LHCN-M2 (cell line): ENCODE results near the gene ADGRF4. TPM values are rescaled to one million over a fixed set of nuclear protein-coding genes. Genes with fewer than 3 reads are reported as not detected.

Experiments used
- DNase-seq: peaks from one replicate; pipeline ENCODE4 v3.0.0-alpha.2; 2012; ENCODE audit warnings: low read depth
- total RNA-seq: library from RNA; depleted of rRNA; stranded (reverse); fragments of >200 nt; gene quantifications from 2 replicates; pipeline ENCODE4 v1.2.3, GENCODE V29; 2014

Gene ADGRF4
- total RNA-seq, 1 experiment from 2014 or later = under 0.01 TPM

DNA sequence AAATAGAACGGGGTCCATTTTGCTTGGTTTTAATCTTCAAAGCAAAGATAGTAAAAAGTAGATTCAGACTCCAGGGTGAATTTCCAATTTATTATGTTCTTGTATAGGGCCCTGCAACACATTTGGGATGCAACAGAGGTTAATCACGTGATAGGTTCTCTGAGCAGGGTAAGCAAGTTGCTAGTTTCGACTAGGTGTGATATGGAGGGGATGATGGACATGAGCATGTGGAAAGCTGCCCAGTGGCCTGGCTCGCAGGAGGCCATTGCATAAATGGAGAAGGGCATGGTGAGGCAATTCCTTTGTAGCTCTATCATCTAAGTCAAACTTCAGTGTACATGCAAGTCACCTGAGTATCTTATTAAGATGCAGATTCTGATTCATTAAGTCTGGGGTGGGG lies 17.7 kb upstream of the ADGRF4 start:
- no peak for DNase-seq

GRCh38 chr6:47681201-47681990 lies 17.0 kb upstream of the ADGRF4 start:
- no peak for DNase-seq

DNA sequence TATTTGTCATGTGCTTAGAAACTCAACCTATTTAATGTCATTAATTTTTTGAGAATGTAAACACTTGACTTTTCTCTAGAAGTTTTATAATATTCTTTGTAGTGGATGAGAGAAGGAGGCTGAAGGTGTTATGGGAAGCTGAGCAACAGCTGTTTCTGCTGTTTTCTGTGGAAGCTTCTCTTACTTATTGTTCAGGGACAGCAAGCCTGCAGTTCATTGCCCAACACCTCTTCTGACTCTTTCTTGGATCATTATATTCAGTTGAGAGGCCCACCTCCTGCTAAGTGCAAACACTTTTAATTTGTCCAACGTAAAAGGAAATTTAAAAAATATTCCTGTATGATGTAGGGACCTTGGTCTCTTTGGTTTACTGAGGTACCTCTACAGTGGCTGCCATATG lies 12.0 kb upstream of the ADGRF4 start:
- DNase-seq = no peak

DNA sequence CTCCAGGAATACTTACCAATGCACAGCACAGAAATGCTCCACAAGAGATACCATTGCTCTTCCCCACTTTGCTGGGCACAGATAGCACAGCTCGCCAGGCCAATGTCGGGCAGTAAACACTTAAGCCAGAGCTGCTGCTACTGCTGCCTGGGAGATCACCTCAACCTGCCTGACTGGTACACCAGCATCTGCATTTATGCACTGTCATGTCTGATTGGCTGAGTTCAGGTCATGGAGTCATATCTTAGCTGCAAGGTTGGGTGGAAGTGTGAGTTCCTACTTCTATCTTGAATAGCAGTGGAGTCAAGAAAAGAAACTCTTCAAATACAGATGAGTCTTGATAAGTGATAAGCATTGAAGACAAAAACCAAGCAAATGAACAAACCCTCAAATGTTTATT lies 10.9 kb upstream of the ADGRF4 start:
- DNase-seq = no peak

GRCh38 chr6:47690214-47690613 lies 8.2 kb upstream of the ADGRF4 start:
- no peak for DNase-seq

GRCh38 chr6:47690791-47691190 lies 7.6 kb upstream of the ADGRF4 start:
- no peak for DNase-seq

DNA sequence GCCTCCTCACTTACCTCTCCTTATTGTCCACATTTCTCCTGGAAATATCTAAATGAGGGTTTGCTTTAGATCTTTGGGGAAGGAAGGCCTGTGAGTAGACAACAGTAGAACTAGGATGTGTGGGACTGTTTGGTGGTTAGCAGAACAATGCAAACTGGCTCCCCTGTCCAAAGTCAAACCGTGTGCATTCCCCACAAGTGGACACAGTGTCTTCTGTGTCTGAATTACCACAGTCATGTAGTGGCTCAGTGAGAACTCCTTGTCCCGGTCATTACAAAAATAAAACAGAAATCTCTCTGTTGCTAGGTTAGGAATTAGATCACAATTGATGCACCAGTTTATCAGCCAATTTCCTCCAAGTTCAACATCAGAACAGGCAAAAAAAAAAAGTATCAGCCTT lies 455 bp upstream of the ADGRF4 start:
- peak; percentile 21 for DNase-seq

DNA sequence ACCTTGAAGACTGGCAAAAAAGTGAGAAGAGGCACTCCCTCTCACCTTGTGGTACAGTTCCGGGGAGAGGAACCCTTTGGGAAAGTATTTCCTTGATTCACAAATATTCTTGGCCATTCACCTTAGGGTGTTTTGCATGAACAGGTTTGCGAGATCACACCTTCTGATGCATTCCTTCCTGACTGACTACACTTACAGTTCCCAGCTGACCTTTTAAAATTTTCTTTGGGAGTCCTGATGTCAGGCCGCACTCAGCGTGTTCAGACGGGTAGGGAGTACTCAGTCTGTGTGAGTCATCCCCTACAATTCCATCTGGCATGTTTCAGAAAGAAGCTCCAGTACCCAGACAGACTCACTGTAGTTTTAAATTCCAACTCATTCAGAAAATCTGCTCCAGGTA lies 1.7 kb downstream of the ADGRF4 start:
- DNase-seq = peak; percentile 48

- no peak for DNase-seq
Observed at GRCh38 chr6:47700596-47700995, 2.2 kb downstream of the ADGRF4 start.

DNA sequence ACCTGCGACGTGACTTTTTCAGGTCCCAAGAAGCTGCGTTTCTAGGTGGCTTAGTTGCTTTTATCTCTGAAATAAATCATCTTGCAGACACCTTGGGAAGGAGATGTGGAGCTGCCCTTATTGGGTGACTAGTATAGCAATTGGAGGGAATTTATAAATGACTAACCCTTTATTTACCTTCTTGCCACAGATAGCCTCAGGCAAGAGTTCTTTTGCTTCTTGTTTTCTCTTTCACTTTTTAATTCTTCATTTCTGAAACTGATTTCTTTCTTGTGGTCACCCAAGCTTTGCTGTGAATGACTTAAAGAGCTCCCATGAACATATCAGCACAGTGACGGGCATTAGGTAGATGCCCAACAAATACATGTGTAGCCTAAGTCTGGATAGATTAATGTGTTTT lies 3.0 kb downstream of the ADGRF4 start:
- no peak for DNase-seq

DNA sequence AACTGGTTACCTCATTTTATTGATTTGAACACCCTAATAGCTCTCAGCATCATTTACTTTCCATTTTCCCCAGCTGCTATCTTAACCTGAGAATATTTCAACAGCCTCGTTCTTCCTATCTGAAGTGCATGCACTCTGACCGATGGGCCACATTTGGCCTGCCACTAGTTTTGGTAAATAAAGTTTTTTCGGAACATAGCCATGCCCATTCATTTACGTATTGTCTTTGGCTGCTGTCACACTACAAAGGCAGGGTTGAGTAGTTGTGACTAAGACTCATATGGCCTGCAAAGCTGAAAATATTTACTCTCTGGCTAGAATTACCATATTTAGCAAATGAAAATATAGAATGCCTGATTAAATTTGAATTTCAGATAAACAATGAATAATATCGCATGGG lies 10.8 kb downstream of the ADGRF4 start:
- no peak for DNase-seq

GRCh38 chr6:47710295-47710694 lies 11.9 kb downstream of the ADGRF4 start:
- no peak for DNase-seq

DNA sequence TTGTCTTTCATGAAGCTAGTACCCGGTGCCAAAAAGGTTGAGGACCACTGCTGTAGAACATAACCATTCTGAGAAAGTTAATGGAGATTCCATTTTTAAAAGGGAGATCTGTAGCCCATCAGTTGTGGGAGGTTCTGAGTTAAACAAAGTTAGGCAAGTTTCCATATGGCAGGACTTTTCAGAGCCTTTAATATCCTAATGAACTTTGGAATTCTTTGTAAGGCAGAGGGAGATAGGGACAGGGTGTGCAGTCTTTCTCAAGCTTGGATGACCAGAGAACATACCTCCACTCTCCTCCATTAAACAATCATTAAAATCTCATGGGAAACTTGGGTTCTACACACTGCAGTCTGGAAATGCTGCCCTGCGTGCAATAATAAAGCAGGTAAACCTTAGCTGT lies 14.8 kb downstream of the ADGRF4 start:
- no peak for DNase-seq

GRCh38 chr6:47714802-47715201 lies 16.4 kb downstream of the ADGRF4 start:
- DNase-seq = peak; percentile 20

- DNase-seq = no peak
Observed at GRCh38 chr6:47715782-47716181, 17.4 kb downstream of the ADGRF4 start.

DNA sequence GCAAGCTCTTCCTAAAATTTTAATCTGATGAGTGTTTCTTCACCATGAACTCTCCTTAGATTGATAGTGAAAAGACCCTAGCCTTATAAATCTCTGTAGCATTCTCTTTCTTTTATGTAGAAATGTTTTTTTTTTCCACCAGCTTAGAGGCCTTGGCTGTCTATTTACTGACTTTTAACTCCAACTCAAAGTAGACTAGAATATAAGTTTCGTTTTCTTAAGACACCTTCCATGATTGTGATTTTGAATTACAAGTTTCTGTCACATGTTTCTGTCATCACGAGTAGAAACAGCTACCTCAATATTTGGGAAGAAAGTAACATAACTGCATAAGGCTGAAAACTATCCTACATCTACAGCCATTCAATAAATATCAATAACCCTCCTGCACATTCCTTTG lies 17.8 kb downstream of the ADGRF4 start:
- DNase-seq = no peak

GRCh38 chr6:47718571-47718970 lies 20.2 kb downstream of the ADGRF4 start:
- no peak for DNase-seq

DNA sequence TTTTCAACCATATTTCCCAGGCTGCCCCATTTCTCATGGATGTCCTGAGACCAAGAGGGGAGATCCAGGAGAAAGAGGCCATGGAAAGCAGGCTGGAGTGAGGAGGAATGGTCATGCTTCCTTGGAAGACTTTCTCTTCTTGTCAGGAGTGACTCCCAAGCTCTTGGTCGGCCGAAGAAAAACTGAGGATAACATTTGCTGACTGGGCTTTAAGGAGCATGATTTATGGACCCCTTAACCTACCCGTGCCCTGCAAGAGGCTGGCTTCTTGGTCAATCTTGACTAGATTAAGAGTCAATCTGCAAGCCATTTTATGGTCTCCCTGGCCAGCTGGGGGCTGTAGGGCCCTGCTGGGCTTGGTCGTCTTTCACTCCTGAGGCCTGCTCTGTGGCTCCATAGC lies 22.8 kb downstream of the ADGRF4 start:
- no peak for DNase-seq

GRCh38 chr6:47722194-47722593 lies 23.8 kb downstream of the ADGRF4 start:
- peak; percentile 35 for DNase-seq

- DNase-seq = no peak
Observed at GRCh38 chr6:47724300-47724699, 25.9 kb downstream of the ADGRF4 start.

DNA sequence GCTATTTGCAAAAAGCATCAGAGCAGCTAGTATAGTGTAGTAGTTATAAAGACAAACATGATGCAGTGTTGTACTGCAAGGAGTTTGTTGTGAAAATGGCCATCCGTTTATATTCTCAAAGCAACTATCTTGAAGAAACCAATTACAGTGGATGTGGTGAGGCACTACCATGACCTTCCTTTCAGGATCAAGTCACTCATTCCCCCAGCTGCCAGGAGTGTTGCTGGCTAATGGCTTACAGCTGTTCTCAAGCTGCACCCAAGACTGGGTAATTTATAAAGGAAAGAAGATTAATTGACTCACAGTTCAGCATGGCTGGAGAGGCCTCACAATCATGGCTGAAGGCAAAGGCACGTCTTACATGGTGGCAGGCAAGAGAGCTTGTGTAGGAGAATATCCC lies 29.0 kb downstream of the ADGRF4 start:
- DNase-seq = peak; percentile 70

DNA sequence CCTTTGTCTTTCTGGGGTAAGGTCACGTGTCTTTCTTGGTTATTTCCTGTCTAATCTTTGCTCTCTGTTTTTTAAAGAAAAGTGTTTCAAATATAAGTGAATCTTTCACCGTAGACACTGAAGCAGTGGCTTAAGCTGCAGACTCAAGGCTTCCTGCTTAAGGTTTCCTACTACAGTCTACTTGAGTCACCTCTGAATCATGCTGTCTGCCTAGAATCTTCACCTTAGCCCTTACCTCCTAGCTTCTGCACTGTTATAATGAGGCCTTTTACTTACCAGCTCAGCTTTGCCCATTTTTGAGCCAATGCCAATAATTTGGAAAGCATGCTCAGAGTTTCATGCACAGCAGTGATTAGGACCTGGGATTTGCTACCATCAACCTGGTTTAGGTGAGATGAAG lies 30.6 kb downstream of the ADGRF4 start:
- no peak for DNase-seq

DNA sequence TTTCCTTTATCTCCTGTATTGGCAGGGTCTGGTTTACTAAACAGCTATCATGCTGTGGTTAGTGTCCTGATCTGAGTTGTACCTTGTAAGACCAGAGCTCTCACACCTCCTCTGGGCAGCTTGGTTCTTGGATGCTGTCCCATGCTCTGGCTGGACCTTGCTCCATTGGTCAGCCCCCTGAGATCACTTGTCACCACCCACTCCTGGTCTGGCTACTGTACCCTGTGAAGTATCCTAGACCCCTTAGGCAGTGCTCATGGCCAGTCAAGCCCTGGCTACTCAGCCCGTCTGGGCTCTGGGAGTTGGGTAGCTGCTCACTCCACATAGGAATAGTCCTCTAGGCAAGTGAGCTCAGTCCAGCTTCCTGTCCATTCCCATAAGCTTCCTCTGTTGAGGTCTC lies 31.1 kb downstream of the ADGRF4 start:
- DNase-seq = no peak
